Astrocyte (in vitro differentiated cells and primary cell): ENCODE results near the gene ASCC3. TPM values are rescaled to one million over a fixed set of nuclear protein-coding genes. Genes with fewer than 3 reads are reported as not detected.
A peak's percentile ranks its signal among the peaks of the same experiment; 100 is the strongest.

Experiments used
- DNase-seq: peaks from one replicate; pipeline ENCODE4 v3.0.0-alpha.2; 2010; ENCODE audit warnings: low read depth
- FAIRE-seq: peaks from 2 replicates; lab custom pipeline; 2011; peaks lifted over from hg19 to GRCh38; lab: Jason Lieb, UNC
- H2AFZ ChIP-seq: 2 replicates; pipeline ENCODE4 v1.6.0; 2012; ENCODE audit warnings: low read depth, low read length, inconsistent platforms
- H3K27ac ChIP-seq: 2 replicates; pipeline ENCODE4 v1.5.1; 2011; ENCODE audit warnings: low read depth, low read length, inconsistent platforms
- H3K27me3 ChIP-seq: 2 replicates; pipeline ENCODE4 v1.6.0; 2011; ENCODE audit warnings: low read length, inconsistent platforms; ENCODE audit not compliant: insufficient read depth
- H3K36me3 ChIP-seq: 2 replicates; pipeline ENCODE4 v1.5.1; 2011; ENCODE audit warnings: low read length, inconsistent platforms; ENCODE audit not compliant: insufficient read depth
- H3K4me1 ChIP-seq: 2 replicates; pipeline ENCODE4 v1.5.1; 2011; ENCODE audit warnings: low read length, inconsistent platforms; ENCODE audit not compliant: insufficient read depth
- H3K4me2 ChIP-seq: 2 replicates; pipeline ENCODE4 v1.6.0; 2012; ENCODE audit warnings: low read length, inconsistent platforms
- H3K4me3 ChIP-seq: 2 replicates; pipeline ENCODE4 v1.5.1; 2011; ENCODE audit warnings: low read depth, mild to moderate bottlenecking, low read length, inconsistent platforms; ENCODE audit not compliant: insufficient read depth
- H3K79me2 ChIP-seq: 2 replicates; pipeline ENCODE4 v1.6.0; 2012; ENCODE audit warnings: mild to moderate bottlenecking, low read length, inconsistent platforms; ENCODE audit not compliant: insufficient read depth
- H3K9ac ChIP-seq: 2 replicates; pipeline ENCODE4 v1.6.0; 2012; ENCODE audit warnings: mild to moderate bottlenecking, low read length, inconsistent platforms
- H3K9me3 ChIP-seq: 2 replicates; pipeline ENCODE4 v1.5.1; 2012; ENCODE audit warnings: low read depth, mild to moderate bottlenecking, low read length, inconsistent platforms; ENCODE audit not compliant: insufficient read depth
- H4K20me1 ChIP-seq: 2 replicates; pipeline ENCODE4 v1.6.0; 2012; ENCODE audit warnings: low read length, inconsistent platforms; ENCODE audit not compliant: insufficient read depth
- H3K27ac Mint-ChIP-seq: one replicate; pipeline ENCODE4 v1.8.0; 2021; ENCODE audit warnings: mild to moderate bottlenecking, mixed read lengths; ENCODE audit not compliant: unreplicated experiment
- H3K27me3 Mint-ChIP-seq: one replicate; pipeline ENCODE4 v1.8.0; 2021; ENCODE audit warnings: low read depth, mixed read lengths; ENCODE audit not compliant: unreplicated experiment
- H3K36me3 Mint-ChIP-seq: one replicate; pipeline ENCODE4 v1.8.0; 2021; ENCODE audit warnings: low read depth, mixed read lengths; ENCODE audit not compliant: unreplicated experiment
- H3K4me1 Mint-ChIP-seq: one replicate; pipeline ENCODE4 v1.8.0; 2021; ENCODE audit warnings: low read depth, mixed read lengths; ENCODE audit not compliant: unreplicated experiment
- H3K4me3 Mint-ChIP-seq: one replicate; pipeline ENCODE4 v1.8.0; 2021; ENCODE audit warnings: mild to moderate bottlenecking, moderate library complexity, mixed read lengths; ENCODE audit not compliant: unreplicated experiment
- H3K9me3 Mint-ChIP-seq: one replicate; pipeline ENCODE4 v1.8.0; 2021; ENCODE audit warnings: mild to moderate bottlenecking, mixed read lengths; ENCODE audit not compliant: unreplicated experiment
- EZH2 ChIP-seq: IDR thresholded peaks from 2 replicates; pipeline ENCODE4 v1.6.1; 2012; ENCODE audit warnings: mild to moderate bottlenecking, low read length, inconsistent platforms; ENCODE audit not compliant: insufficient read depth
- total RNA-seq: library from RNA; stranded (reverse); gene quantifications from 2 replicates; pipeline ENCODE4 v1.2.1, GENCODE V29; 2021
- TF ChIP-seq, protein P1 (sequence below): IDR thresholded peaks from 2 replicates; pipeline ENCODE4 v1.5.1; 2011; ENCODE audit warnings: low read depth, mild to moderate bottlenecking, inconsistent platforms, low read length, moderate library complexity; ENCODE audit not compliant: insufficient read depth

ASCC3 gene
- total RNA-seq, 1 donor from 2014 or later, result 138 TPM

DNA sequence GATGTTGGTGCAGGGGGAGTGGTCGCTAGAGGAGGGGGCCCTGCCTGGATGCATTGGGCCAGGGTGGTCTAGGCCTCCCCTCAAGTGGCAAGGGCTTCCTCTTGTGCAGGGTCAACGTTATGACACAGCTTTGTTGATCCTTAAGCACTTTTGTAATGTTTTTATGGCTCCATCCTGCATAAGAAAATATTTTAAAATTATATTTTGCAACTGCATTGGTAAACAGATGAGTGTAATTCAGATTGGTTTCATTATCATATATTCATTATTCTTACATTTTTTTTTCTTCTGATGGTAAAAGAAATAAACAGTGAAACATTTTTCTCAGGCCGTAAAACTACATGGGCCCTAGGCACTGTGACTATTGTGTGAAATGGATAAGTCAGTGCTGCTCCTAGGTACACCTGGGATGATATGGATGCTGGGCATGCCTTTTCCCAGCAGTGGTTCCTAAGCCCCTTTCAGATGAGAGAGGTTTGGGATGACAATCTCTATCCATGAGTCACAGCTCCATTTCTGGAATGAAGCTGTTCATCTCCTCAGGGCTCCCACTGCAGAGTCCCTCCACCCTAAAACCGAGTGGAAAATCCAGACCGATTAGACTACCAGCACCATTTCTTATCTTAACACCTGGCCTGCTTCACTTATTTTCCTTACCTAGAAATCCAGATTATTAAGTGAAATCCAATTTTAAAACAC is 410.6 kb downstream of the ASCC3 start:
- peaks cover 56% of the 10 kb centered on the region for H3K27me3 Mint-ChIP-seq
- peaks cover 2% of the 10 kb centered on the region for H3K4me1 Mint-ChIP-seq
- DNase-seq, result no peak

DNA sequence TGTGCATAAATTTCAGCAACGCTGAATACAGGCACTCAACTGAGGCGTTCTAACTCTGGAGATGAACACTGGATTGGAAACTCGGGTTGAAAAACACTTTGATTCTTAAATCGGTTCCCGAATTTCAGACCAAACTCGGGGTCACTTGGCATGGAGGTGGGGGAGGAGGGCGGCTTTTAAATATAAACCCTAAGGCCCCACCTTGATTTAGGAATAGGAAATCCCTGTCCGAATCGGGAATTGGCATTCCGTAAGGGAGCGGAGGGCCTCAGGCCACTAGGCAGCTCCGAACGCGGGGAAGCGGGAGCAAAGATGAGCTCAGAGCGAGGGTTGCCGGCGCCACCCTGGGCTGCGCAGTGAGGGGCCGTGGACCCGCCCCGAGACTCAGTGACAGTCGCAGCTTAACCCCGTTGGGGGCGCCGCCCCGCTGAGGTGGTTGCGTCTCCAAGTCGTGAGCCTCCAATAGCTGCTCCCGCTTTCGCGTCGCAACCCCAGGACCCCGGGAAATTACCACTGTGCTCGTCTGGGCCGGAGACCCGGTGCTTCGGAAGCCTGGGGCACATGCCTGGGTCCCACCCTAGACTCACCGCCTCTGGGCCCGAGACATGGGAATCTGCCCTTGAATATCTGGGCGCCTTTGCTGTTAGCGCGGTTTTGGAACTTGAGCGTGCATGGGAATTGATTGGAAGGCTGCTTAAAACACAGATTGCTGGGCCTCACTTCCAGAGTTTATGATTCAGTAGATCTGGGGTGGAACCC is 411.8 kb downstream of the ASCC3 start:
- DNase-seq (no peak), FAIRE-seq (no peak)
- no peak overlapping the region for H3K4me3 ChIP-seq
- H3K9ac ChIP-seq, result no peak overlapping the region
- H3K27me3 ChIP-seq, result peaks cover 91% of the 10 kb centered on the region
- Mint-ChIP-seq H3K4me3 (no peak overlapping the region), H3K36me3 (peaks cover 2% of the 10 kb centered on the region), H3K27ac (no peak overlapping the region), H3K9me3 (peaks cover 20% of the 10 kb centered on the region), H3K27me3 (peaks cover 63% of the 10 kb centered on the region), H3K4me1 (peaks cover 2% of the 10 kb centered on the region)
- H3K36me3 ChIP-seq, result no peaks in the 10 kb centered on the region
- TF ChIP-seq, protein P1, sequence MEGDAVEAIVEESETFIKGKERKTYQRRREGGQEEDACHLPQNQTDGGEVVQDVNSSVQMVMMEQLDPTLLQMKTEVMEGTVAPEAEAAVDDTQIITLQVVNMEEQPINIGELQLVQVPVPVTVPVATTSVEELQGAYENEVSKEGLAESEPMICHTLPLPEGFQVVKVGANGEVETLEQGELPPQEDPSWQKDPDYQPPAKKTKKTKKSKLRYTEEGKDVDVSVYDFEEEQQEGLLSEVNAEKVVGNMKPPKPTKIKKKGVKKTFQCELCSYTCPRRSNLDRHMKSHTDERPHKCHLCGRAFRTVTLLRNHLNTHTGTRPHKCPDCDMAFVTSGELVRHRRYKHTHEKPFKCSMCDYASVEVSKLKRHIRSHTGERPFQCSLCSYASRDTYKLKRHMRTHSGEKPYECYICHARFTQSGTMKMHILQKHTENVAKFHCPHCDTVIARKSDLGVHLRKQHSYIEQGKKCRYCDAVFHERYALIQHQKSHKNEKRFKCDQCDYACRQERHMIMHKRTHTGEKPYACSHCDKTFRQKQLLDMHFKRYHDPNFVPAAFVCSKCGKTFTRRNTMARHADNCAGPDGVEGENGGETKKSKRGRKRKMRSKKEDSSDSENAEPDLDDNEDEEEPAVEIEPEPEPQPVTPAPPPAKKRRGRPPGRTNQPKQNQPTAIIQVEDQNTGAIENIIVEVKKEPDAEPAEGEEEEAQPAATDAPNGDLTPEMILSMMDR, result no peak
- peak; percentile 99 for TF ChIP-seq EZH2
- peaks cover 13% of the 10 kb centered on the region for H3K9me3 ChIP-seq
- peaks cover 3% of the 10 kb centered on the region for H3K4me1 ChIP-seq
- H3K27ac ChIP-seq, result no peak overlapping the region
- no peak overlapping the region for H3K4me2 ChIP-seq
- no peak overlapping the region for H2AFZ ChIP-seq
- H3K79me2 ChIP-seq, result no peaks in the 10 kb centered on the region
- peaks cover 14% of the 10 kb centered on the region for H4K20me1 ChIP-seq

More for the DNA sequence above, 410.6 kb downstream of the ASCC3 start:
- Histone ChIP-seq H3K36me3 (no peaks in the 10 kb centered on the region), H4K20me1 (peaks cover 10% of the 10 kb centered on the region), H3K4me3 (no peak overlapping the region), H3K27me3 (peaks cover 79% of the 10 kb centered on the region), H2AFZ (no peak overlapping the region), H3K79me2 (no peaks in the 10 kb centered on the region), H3K4me2 (no peak overlapping the region), H3K27ac (no peak overlapping the region), H3K4me1 (no peaks in the 10 kb centered on the region), H3K9me3 (peaks cover 13% of the 10 kb centered on the region), H3K9ac (no peak overlapping the region)
- Mint-ChIP-seq H3K36me3 (no peaks in the 10 kb centered on the region), H3K27ac (no peak overlapping the region), H3K4me3 (no peak overlapping the region), H3K9me3 (peaks cover 17% of the 10 kb centered on the region)
- no peak for TF ChIP-seq EZH2
- no peak for FAIRE-seq

DNA sequence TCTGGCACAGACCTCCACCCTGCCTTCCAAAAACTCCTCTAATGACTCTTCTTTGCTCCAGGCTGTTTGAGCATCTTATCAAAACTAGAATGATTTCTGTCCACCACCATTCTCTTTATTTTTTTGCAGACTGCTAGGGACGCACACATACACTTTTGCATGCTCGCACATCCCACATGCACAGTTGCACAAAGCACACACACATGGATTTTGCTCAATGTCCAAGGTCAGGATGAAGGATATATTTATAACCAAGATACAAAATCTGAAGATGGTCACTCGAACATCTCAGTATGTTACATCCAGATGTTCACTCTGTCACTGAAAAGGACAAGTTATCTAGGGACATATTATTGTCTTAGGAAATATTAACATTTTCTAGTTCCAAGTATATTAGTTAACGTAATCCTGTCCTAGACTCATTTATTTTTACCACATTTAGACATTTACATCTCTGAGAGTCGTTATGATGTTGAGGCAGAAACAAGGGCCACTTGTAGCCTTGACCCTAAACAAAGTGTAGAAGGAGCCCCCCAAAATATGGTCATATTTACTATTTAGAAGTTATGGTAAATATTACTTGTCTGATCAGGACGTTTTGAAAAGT is 413.0 kb downstream of the ASCC3 start:
- peaks cover 13% of the 10 kb centered on the region for H3K9me3 ChIP-seq
- H3K4me1 ChIP-seq, result peaks cover 3% of the 10 kb centered on the region
- FAIRE-seq (no peak), DNase-seq (no peak)
- H3K79me2 ChIP-seq, result no peaks in the 10 kb centered on the region
- peaks cover 14% of the 10 kb centered on the region for H4K20me1 ChIP-seq
- peaks cover 2% of the 10 kb centered on the region for H3K4me1 Mint-ChIP-seq
- H2AFZ ChIP-seq, result no peak overlapping the region
- no peak overlapping the region for H3K9ac ChIP-seq
- H3K4me3 Mint-ChIP-seq, result no peak overlapping the region
- TF ChIP-seq, protein P1, result no peak
- no peak for TF ChIP-seq EZH2
- H3K27me3 ChIP-seq, result peaks cover 92% of the 10 kb centered on the region
- no peak overlapping the region for H3K4me2 ChIP-seq
- H3K27ac Mint-ChIP-seq, result no peak overlapping the region
- peaks cover 2% of the 10 kb centered on the region for H3K36me3 Mint-ChIP-seq
- H3K27me3 Mint-ChIP-seq, result peaks cover 69% of the 10 kb centered on the region
- H3K27ac ChIP-seq, result no peak overlapping the region
- no peak overlapping the region for H3K4me3 ChIP-seq
- H3K9me3 Mint-ChIP-seq, result peaks cover 20% of the 10 kb centered on the region
- H3K36me3 ChIP-seq, result no peaks in the 10 kb centered on the region
